ENCODE measurements around the gene FOXE3. TPM values are rescaled to one million over a fixed set of nuclear protein-coding genes. Genes with fewer than 3 reads are reported as not detected.

Gene FOXE3
- total and polyA plus RNA-seq, 2 donors = 0.05 to 0.39 TPM

GRCh38 chr1:47411436-47411835 lies 4.6 kb upstream of the FOXE3 start:
- H3K27ac ChIP-seq (ENCODE audit: low read depth in 1 of 2, low read length in 1 of 2) = no peak overlapping the region
- H3K4me3 ChIP-seq (ENCODE audit: low read length in 2 of 2) = no peak overlapping the region
- no peaks in the 10 kb centered on the region for H3K36me3 ChIP-seq (ENCODE audit: control insufficient read depth in 2 of 2, insufficient read depth in 2 of 2, low read length in 1 of 2)
- no peak for DNase-seq (ENCODE audit: low read depth in 6 of 9, low spot score in 9 of 9)
- 50% methylated on average over 2 of the region's 2 CpGs for WGBS
- no peaks in the 10 kb centered on the region for H3K4me1 ChIP-seq (ENCODE audit: control insufficient read depth in 2 of 2, insufficient read depth in 2 of 2, low read length in 2 of 2)
- H3K9me3 ChIP-seq (ENCODE audit: control insufficient read depth in 2 of 2, insufficient read depth in 1 of 2, low read length in 1 of 2) = no peaks in the 10 kb centered on the region
- peaks cover 21 to 60% of the 10 kb centered on the region in 2 donors for H3K27me3 ChIP-seq (ENCODE audit: control insufficient read depth in 2 of 2, insufficient read depth in 1 of 2, low read length in 1 of 2)

- no peak overlapping the region for H3K4me3 ChIP-seq (ENCODE audit: low read length in 2 of 2)
- no peak for DNase-seq (ENCODE audit: low read depth in 6 of 9, low spot score in 9 of 9)
- no peak overlapping the region for H3K27ac ChIP-seq (ENCODE audit: low read depth in 1 of 2, low read length in 1 of 2)
- peaks cover 0 to 3% of the 10 kb centered on the region in 2 donors for H3K4me1 ChIP-seq (ENCODE audit: control insufficient read depth in 2 of 2, insufficient read depth in 2 of 2, low read length in 2 of 2)
- H3K36me3 ChIP-seq (ENCODE audit: control insufficient read depth in 2 of 2, insufficient read depth in 2 of 2, low read length in 1 of 2) = no peaks in the 10 kb centered on the region
- 95% methylated on average over 14 of the region's 14 CpGs for WGBS
- no peaks in the 10 kb centered on the region for H3K9me3 ChIP-seq (ENCODE audit: control insufficient read depth in 2 of 2, insufficient read depth in 1 of 2, low read length in 1 of 2)
- peaks cover 31 to 68% of the 10 kb centered on the region in 2 donors for H3K27me3 ChIP-seq (ENCODE audit: control insufficient read depth in 2 of 2, insufficient read depth in 1 of 2, low read length in 1 of 2)
Observed at GRCh38 chr1:47412437-47412836, 3.6 kb upstream of the FOXE3 start.

GRCh38 chr1:47416319-47417169 lies 459 bp downstream of the FOXE3 start:
- Histone ChIP-seq H3K36me3 (ENCODE audit: control insufficient read depth in 2 of 2, insufficient read depth in 2 of 2, low read length in 1 of 2) (no peaks in the 10 kb centered on the region), H3K27ac (ENCODE audit: low read depth in 1 of 2, low read length in 1 of 2) (no peak overlapping the region), H3K9me3 (ENCODE audit: control insufficient read depth in 2 of 2, insufficient read depth in 1 of 2, low read length in 1 of 2) (no peaks in the 10 kb centered on the region), H3K4me3 (ENCODE audit: low read length in 2 of 2) (peak overlapping the region in 1 of 2 donors; percentile 16), H3K27me3 (ENCODE audit: control insufficient read depth in 2 of 2, insufficient read depth in 1 of 2, low read length in 1 of 2) (peaks cover 53 to 93% of the 10 kb centered on the region in 2 donors), H3K4me1 (ENCODE audit: control insufficient read depth in 2 of 2, insufficient read depth in 2 of 2, low read length in 2 of 2) (peaks cover 0 to 3% of the 10 kb centered on the region in 2 donors)
- WGBS = 3% methylated on average over 134 of the region's 134 CpGs
- DNase-seq (ENCODE audit: low read depth in 6 of 9, low spot score in 9 of 9) = no peak

GRCh38 chr1:47417170-47418044 lies 1.3 kb downstream of the FOXE3 start:
- 43% methylated on average over 39 of the region's 39 CpGs for WGBS
- H3K36me3 ChIP-seq (ENCODE audit: control insufficient read depth in 2 of 2, insufficient read depth in 2 of 2, low read length in 1 of 2) = no peaks in the 10 kb centered on the region
- H3K27me3 ChIP-seq (ENCODE audit: control insufficient read depth in 2 of 2, insufficient read depth in 1 of 2, low read length in 1 of 2) = peaks cover 53 to 87% of the 10 kb centered on the region in 2 donors
- H3K4me3 ChIP-seq (ENCODE audit: low read length in 2 of 2) = peak overlapping the region in 1 of 2 donors; percentile 16
- H3K27ac ChIP-seq (ENCODE audit: low read depth in 1 of 2, low read length in 1 of 2) = no peak overlapping the region
- DNase-seq (ENCODE audit: low read depth in 6 of 9, low spot score in 9 of 9) = no peak
- H3K9me3 ChIP-seq (ENCODE audit: control insufficient read depth in 2 of 2, insufficient read depth in 1 of 2, low read length in 1 of 2) = no peaks in the 10 kb centered on the region
- H3K4me1 ChIP-seq (ENCODE audit: control insufficient read depth in 2 of 2, insufficient read depth in 2 of 2, low read length in 2 of 2) = peaks cover 0 to 3% of the 10 kb centered on the region in 2 donors

GRCh38 chr1:47418122-47418521 lies 2.0 kb downstream of the FOXE3 start:
- Histone ChIP-seq H3K9me3 (ENCODE audit: control insufficient read depth in 2 of 2, insufficient read depth in 1 of 2, low read length in 1 of 2) (no peaks in the 10 kb centered on the region), H3K4me3 (ENCODE audit: low read length in 2 of 2) (no peak overlapping the region), H3K27ac (ENCODE audit: low read depth in 1 of 2, low read length in 1 of 2) (no peak overlapping the region), H3K27me3 (ENCODE audit: control insufficient read depth in 2 of 2, insufficient read depth in 1 of 2, low read length in 1 of 2) (peaks cover 53 to 81% of the 10 kb centered on the region in 2 donors), H3K4me1 (ENCODE audit: control insufficient read depth in 2 of 2, insufficient read depth in 2 of 2, low read length in 2 of 2) (peaks cover 0 to 3% of the 10 kb centered on the region in 2 donors), H3K36me3 (ENCODE audit: control insufficient read depth in 2 of 2, insufficient read depth in 2 of 2, low read length in 1 of 2) (no peaks in the 10 kb centered on the region)
- 96% methylated on average over 2 of the region's 2 CpGs for WGBS
- DNase-seq (ENCODE audit: low read depth in 6 of 9, low spot score in 9 of 9) = no peak

DNA sequence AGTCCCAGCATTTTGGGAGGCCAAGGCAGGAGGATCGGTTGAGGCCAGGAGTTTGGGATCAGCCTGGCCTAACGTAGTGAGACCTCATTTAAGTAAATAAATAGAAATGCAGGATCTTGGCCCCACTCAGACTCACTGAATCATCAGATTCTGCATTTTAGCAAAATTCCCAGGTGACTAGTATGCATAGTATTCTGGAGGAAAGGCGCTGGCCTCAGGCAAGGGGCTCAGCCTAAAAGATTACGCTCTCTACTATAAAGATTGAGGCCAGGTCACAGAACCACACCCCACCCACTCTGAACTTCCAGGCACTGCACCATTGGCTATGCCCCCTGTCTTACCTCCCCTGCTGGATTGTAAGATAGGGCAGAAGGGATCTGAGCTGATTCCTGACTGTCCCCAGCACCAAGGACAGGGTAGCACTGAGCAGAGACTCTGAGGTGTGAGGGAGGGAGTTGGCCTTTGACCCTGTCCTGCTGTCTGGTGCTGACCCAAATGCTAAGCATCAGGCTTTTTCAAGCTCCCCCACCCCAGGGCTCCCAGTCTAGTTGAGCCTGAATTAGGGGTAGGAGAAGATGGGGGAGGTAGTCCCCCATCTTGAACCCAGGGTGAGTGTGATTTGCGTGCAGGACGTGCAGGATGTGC lies 2.7 kb downstream of the FOXE3 start:
- Histone ChIP-seq H3K36me3 (ENCODE audit: control insufficient read depth in 2 of 2, insufficient read depth in 2 of 2, low read length in 1 of 2) (no peaks in the 10 kb centered on the region), H3K27ac (ENCODE audit: low read depth in 1 of 2, low read length in 1 of 2) (no peak overlapping the region), H3K4me1 (ENCODE audit: control insufficient read depth in 2 of 2, insufficient read depth in 2 of 2, low read length in 2 of 2) (peaks cover 0 to 3% of the 10 kb centered on the region in 2 donors), H3K9me3 (ENCODE audit: control insufficient read depth in 2 of 2, insufficient read depth in 1 of 2, low read length in 1 of 2) (no peaks in the 10 kb centered on the region), H3K27me3 (ENCODE audit: control insufficient read depth in 2 of 2, insufficient read depth in 1 of 2, low read length in 1 of 2) (peaks cover 52 to 74% of the 10 kb centered on the region in 2 donors), H3K4me3 (ENCODE audit: low read length in 2 of 2) (no peak overlapping the region)
- DNase-seq (ENCODE audit: low read depth in 6 of 9, low spot score in 9 of 9) = no peak
- WGBS = 97% methylated on average over 6 of the region's 6 CpGs

- WGBS = 94% methylated on average over 4 of the region's 4 CpGs
- Histone ChIP-seq H3K36me3 (ENCODE audit: control insufficient read depth in 2 of 2, insufficient read depth in 2 of 2, low read length in 1 of 2) (no peaks in the 10 kb centered on the region), H3K4me1 (ENCODE audit: control insufficient read depth in 2 of 2, insufficient read depth in 2 of 2, low read length in 2 of 2) (peaks cover 0 to 3% of the 10 kb centered on the region in 2 donors), H3K4me3 (ENCODE audit: low read length in 2 of 2) (no peak overlapping the region), H3K9me3 (ENCODE audit: control insufficient read depth in 2 of 2, insufficient read depth in 1 of 2, low read length in 1 of 2) (no peaks in the 10 kb centered on the region), H3K27me3 (ENCODE audit: control insufficient read depth in 2 of 2, insufficient read depth in 1 of 2, low read length in 1 of 2) (peaks cover 41 to 73% of the 10 kb centered on the region in 2 donors), H3K27ac (ENCODE audit: low read depth in 1 of 2, low read length in 1 of 2) (no peak overlapping the region)
- no peak for DNase-seq (ENCODE audit: low read depth in 6 of 9, low spot score in 9 of 9)
Observed at GRCh38 chr1:47420547-47420946, 4.5 kb downstream of the FOXE3 start.

GRCh38 chr1:47423872-47424271 lies 7.8 kb downstream of the FOXE3 start:
- H3K9me3 ChIP-seq (ENCODE audit: control insufficient read depth in 2 of 2, insufficient read depth in 1 of 2, low read length in 1 of 2) = no peaks in the 10 kb centered on the region
- DNase-seq (ENCODE audit: low read depth in 6 of 9, low spot score in 9 of 9) = no peak
- no peak overlapping the region for H3K27ac ChIP-seq (ENCODE audit: low read depth in 1 of 2, low read length in 1 of 2)
- peaks cover 8 to 58% of the 10 kb centered on the region in 2 donors for H3K27me3 ChIP-seq (ENCODE audit: control insufficient read depth in 2 of 2, insufficient read depth in 1 of 2, low read length in 1 of 2)
- H3K4me1 ChIP-seq (ENCODE audit: control insufficient read depth in 2 of 2, insufficient read depth in 2 of 2, low read length in 2 of 2) = no peaks in the 10 kb centered on the region
- H3K36me3 ChIP-seq (ENCODE audit: control insufficient read depth in 2 of 2, insufficient read depth in 2 of 2, low read length in 1 of 2) = no peaks in the 10 kb centered on the region
- no peak overlapping the region for H3K4me3 ChIP-seq (ENCODE audit: low read length in 2 of 2)
- 59% methylated on average over 2 of the region's 2 CpGs for WGBS

Measured in thymus (tissue), 11 donors.